Left lung (tissue), 10 donors: Measurements from ENCODE around the gene SPTLC3. TPM values are rescaled to one million over a fixed set of nuclear protein-coding genes. Genes with fewer than 3 reads are reported as not detected.

ENCODE experiments used
- ATAC-seq: fragments of 200-7000 bp; cut with Tn5 transposase; one replicate; pipeline ENCODE4 v1.9.1; 2020; ENCODE audit warnings: moderate library complexity
- DNase-seq, 4 donors: peaks; one replicate each; pipeline ENCODE4 v3.0.0-alpha.2; 2013 to 2020
- H3K27ac ChIP-seq, 2 donors: fragments of 200-600 bp; sonication (generic) in 1 of 2; one replicate each; pipeline versions ENCODE4 v1.5.0 to v1.8.0; 2020 to 2021
- H3K27me3 ChIP-seq, 2 donors: fragments of 200-600 bp; sonication (generic) in 1 of 2; one replicate each; pipeline versions ENCODE4 v1.5.0 to v1.8.0; 2020 to 2021
- H3K36me3 ChIP-seq, 2 donors: fragments of 200-600 bp; sonication (generic) in 1 of 2; one replicate each; pipeline versions ENCODE4 v1.5.0 to v1.8.0; 2020 to 2021
- H3K4me1 ChIP-seq, 2 donors: fragments of 200-600 bp; one replicate each; pipeline ENCODE4 v1.8.0; 2021
- H3K4me3 ChIP-seq, 2 donors: fragments of 200-600 bp; sonication (generic) in 1 of 2; one replicate each; pipeline versions ENCODE4 v1.5.0 to v1.8.0; 2020 to 2021; ENCODE audit warnings: mild to moderate bottlenecking in 1 of 2
- H3K9me3 ChIP-seq, 2 donors: fragments of 200-600 bp; sonication (generic) in 1 of 2; one replicate each; pipeline versions ENCODE4 v1.5.0 to v1.8.0; 2020 to 2021
- intact Hi-C, 2 donors: fragments of 100-400 bp; cut with DNase I; formaldehyde crosslinking; loops; one replicate each; pipeline versions ENCODE4 v1.11.2 to v1.14.2; 2022
- polyA plus RNA-seq, 6 donors: library from polyadenylated mRNA; unstranded; fragments of 120-200 nt; gene quantifications; one replicate each; pipeline ENCODE4 v1.2.1, GENCODE V29; 2013; ENCODE audit not compliant: insufficient read length in 6 of 6
- total RNA-seq, 2 donors: library from RNA; stranded (reverse); fragmentation: NEBNext Ultra II Directional; extraction: Animal tissue kit (Norgen Biotek cat#: 25700); gene quantifications; one replicate each; pipeline ENCODE4 v1.2.1, GENCODE V29; 2021
- TF ChIP-seq, protein P1 (sequence below), 2 donors: fragments of 200-600 bp; sonication (generic) in 1 of 2; IDR thresholded peaks; one replicate each; pipeline versions ENCODE4 v1.5.0 to v1.8.0; 2021; ENCODE audit warnings: antibody characterized with exemption in 2 of 2
- donor health status: DM: no; HTN: yes; CAD: no.
- donor health status: DM: no; HTN: no; CAD: no.

Gene SPTLC3
- total and polyA plus RNA-seq, 8 donors: 10.4 to 25.0 (median 13.9) TPM

- no peak overlapping the region for H3K27ac ChIP-seq
- TF ChIP-seq, protein P1, sequence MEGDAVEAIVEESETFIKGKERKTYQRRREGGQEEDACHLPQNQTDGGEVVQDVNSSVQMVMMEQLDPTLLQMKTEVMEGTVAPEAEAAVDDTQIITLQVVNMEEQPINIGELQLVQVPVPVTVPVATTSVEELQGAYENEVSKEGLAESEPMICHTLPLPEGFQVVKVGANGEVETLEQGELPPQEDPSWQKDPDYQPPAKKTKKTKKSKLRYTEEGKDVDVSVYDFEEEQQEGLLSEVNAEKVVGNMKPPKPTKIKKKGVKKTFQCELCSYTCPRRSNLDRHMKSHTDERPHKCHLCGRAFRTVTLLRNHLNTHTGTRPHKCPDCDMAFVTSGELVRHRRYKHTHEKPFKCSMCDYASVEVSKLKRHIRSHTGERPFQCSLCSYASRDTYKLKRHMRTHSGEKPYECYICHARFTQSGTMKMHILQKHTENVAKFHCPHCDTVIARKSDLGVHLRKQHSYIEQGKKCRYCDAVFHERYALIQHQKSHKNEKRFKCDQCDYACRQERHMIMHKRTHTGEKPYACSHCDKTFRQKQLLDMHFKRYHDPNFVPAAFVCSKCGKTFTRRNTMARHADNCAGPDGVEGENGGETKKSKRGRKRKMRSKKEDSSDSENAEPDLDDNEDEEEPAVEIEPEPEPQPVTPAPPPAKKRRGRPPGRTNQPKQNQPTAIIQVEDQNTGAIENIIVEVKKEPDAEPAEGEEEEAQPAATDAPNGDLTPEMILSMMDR (IDR thresholded peaks at IDR 0.05): peak; percentile 56 to 75
- no peaks in the 10 kb centered on the region for H3K36me3 ChIP-seq
- no peaks in the 10 kb centered on the region for H3K4me1 ChIP-seq
- H3K4me3 ChIP-seq: no peak overlapping the region
- DNase-seq (peak in 2 of 4 donors; percentile 19 to 31), ATAC-seq (peak; percentile 41)
- intact Hi-C loops: loop anchor here in 1 of 2 donors (5.0 kb wide), 2 partner anchors 134 to 179 kb away; no protein-coding TSS in a partner anchor
- no peaks in the 10 kb centered on the region for H3K27me3 ChIP-seq
- no peaks in the 10 kb centered on the region for H3K9me3 ChIP-seq
These were observed 97.2 kb downstream of the SPTLC3 start for GRCh38 chr20:13105864-13106457.

- TF ChIP-seq, protein P1 (IDR thresholded peaks at IDR 0.05): no peak
- DNase-seq: no peak
- Histone ChIP-seq H3K36me3 (peaks cover 0 to 8% of the 10 kb centered on the region in 2 donors), H3K27me3 (no peaks in the 10 kb centered on the region), H3K4me1 (no peaks in the 10 kb centered on the region), H3K4me3 (no peak overlapping the region), H3K9me3 (no peaks in the 10 kb centered on the region), H3K27ac (no peak overlapping the region)
- intact Hi-C loops: loop anchor here in 1 of 2 donors (5.0 kb wide), 2 partner anchors 137 to 182 kb away; no protein-coding TSS in a partner anchor
- ATAC-seq: no peak
These were observed 100.9 kb downstream of the SPTLC3 start for GRCh38 chr20:13109658-13110057.

DNA sequence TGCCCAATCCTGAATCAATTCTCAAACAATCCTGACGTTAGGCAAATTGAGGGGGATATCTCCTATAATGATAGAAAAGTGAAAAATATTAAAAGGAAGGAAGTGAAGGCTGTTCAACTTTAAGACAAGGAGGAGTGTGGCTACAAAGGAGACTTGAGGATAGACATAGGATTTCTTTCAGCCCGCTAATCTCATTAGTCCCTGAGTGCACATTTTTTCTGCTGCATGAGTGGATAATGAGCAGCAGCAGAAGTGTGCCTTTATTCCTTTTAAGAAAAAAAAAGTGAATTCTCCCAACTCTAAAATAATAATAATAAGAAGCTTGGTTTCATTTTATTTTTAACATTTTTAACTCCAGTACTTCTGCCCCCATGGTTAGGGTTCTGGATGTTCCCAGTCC lies 102.0 kb downstream of the SPTLC3 start:
- TF ChIP-seq, protein P1 (IDR thresholded peaks at IDR 0.05): no peak
- Histone ChIP-seq H3K9me3 (no peaks in the 10 kb centered on the region), H3K36me3 (peaks cover 0 to 8% of the 10 kb centered on the region in 2 donors), H3K27me3 (no peaks in the 10 kb centered on the region), H3K4me3 (no peak overlapping the region), H3K4me1 (no peaks in the 10 kb centered on the region), H3K27ac (no peak overlapping the region)
- no peak for DNase-seq
- no peak for ATAC-seq
- intact Hi-C loops: no loop called here

DNA sequence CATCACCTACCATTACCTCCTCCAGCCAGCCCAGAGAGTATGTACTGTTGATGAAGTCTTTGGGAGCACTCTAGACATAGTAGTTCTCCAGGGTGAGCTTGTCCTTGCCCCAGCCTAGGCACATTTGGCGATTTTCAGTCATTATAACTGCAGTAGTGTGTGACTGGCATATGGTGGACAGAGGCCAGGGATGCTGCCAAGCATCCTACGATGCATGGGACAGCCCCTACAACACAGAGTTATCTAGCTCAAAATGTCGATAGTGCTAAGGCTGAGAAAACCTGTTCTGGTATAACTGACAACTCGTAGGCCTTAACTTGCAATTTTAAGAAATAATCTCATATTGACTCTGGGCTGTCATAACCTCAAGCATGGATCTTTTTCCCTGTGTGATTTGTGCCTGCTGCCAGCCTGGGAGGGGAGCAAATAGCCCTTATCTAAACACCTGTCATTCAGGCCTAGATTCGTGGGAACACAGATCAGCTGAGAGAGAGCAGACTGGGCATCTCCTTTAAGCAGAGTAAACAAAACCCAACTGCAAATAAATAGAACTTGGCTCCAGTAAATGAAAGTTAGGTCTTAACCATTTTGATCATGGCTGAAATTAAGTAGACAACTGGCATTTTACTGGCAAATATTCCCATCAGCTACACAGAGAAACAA lies 102.6 kb downstream of the SPTLC3 start:
- Histone ChIP-seq H3K4me1 (no peaks in the 10 kb centered on the region), H3K36me3 (peaks cover 0 to 8% of the 10 kb centered on the region in 2 donors), H3K27me3 (no peaks in the 10 kb centered on the region), H3K4me3 (no peak overlapping the region), H3K9me3 (no peaks in the 10 kb centered on the region), H3K27ac (no peak overlapping the region)
- intact Hi-C loops: no loop called here
- TF ChIP-seq, protein P1 (IDR thresholded peaks at IDR 0.05): no peak
- no peak for DNase-seq
- ATAC-seq: no peak

DNA sequence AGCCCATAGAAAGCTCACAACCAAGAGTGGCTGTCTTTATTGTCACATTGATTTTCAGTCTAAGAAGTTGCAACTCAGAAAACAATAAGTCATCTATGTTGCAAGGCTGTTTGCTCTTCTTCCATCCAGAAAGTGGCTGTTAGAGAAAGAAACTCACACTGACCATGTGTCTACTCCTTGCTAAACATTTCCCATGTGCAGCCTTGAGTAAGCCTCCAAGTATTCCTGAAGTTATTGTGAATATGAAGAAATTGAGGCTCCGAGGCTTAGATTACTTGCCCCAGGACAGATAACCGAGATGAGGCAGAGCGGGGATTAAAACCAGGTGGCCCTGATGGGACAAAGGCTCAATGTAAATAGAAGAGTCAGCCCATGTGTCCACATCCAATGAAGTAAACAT lies 105.0 kb downstream of the SPTLC3 start:
- no peaks in the 10 kb centered on the region for H3K27me3 ChIP-seq
- no peak for ATAC-seq
- H3K4me1 ChIP-seq: no peaks in the 10 kb centered on the region
- no peak overlapping the region for H3K4me3 ChIP-seq
- H3K36me3 ChIP-seq: peaks cover 0 to 8% of the 10 kb centered on the region in 2 donors
- no peaks in the 10 kb centered on the region for H3K9me3 ChIP-seq
- intact Hi-C loops: no loop called here
- no peak for DNase-seq
- H3K27ac ChIP-seq: no peak overlapping the region
- TF ChIP-seq, protein P1 (IDR thresholded peaks at IDR 0.05): no peak
